Left ventricle myocardium superior (tissue), 1 donor: Measurements from ENCODE around the gene ANXA1. TPM values are rescaled to one million over a fixed set of nuclear protein-coding genes. Genes with fewer than 3 reads are reported as not detected.

Source experiments
- ATAC-seq: fragments of 200-7000 bp; cut with Tn5 transposase; one replicate; pipeline ENCODE4 v1.9.1; 2020; ENCODE audit warnings: mild to moderate bottlenecking, moderate library complexity
- DNase-seq: peaks from one replicate; pipeline ENCODE4 v3.0.0-alpha.2; 2020
- intact Hi-C: fragments of 100-400 bp; cut with micrococcal nuclease; formaldehyde crosslinking; loops from one replicate; pipeline ENCODE4 v1.11.0; 2022
- total RNA-seq: library from RNA; stranded (reverse); fragmentation: NEBNext Ultra II Directional; extraction: Animal tissue kit (Norgen Biotek cat#: 25700); gene quantifications from one replicate; pipeline ENCODE4 v1.2.1, GENCODE V29; 2021
- donor health status: DM: no; HTN: yes; CAD: no; lungs with severe emphysema.

Gene ANXA1
- total RNA-seq, 1 donor from 2014 or later = 52.1 TPM

DNA sequence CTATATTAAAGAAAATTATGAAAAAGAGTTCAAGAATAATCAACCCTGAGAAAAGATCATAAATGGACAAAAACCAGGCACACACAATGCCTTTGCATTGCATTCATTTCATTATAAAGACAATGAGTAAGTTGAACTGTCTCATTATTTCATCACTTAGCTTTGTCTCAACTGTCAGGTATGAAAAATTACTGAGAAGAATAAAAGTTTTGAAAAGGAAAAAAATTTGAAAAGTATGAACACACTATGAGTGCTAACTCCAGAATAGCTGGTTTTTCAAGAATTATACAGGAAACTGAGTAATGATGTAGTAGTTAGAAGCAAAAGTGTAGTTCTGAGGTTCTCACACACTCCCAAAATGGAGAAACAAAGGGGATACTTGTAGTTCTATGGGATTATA is 16.3 kb upstream of the ANXA1 start:
- ATAC-seq (no peak), DNase-seq (no peak)
- intact Hi-C loops = no loop called here

- intact Hi-C loops = no loop called here
- no peak for ATAC-seq
- no peak for DNase-seq
Observed at GRCh38 chr9:73137286-73137899, 14.3 kb upstream of the ANXA1 start.

DNA sequence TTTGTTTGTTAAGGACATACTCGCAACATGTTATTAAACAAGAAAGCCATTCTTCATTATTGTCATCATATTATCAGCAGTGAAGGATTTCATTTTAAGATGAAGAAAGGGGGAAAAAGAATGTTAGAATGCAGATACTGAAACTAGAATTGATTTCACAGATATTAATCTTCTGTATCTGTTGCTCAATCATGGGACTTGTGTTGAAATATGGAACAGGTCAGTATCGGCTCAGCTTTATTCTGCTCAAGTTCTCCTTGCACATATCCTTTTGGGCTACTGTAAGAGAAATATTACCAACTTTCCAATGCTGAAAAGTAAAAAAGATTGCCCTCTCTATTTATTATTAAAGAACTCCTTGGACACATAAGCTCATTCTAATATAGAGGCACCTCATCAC is 13.8 kb upstream of the ANXA1 start:
- intact Hi-C loops = no loop called here
- DNase-seq (no peak), ATAC-seq (no peak)

DNA sequence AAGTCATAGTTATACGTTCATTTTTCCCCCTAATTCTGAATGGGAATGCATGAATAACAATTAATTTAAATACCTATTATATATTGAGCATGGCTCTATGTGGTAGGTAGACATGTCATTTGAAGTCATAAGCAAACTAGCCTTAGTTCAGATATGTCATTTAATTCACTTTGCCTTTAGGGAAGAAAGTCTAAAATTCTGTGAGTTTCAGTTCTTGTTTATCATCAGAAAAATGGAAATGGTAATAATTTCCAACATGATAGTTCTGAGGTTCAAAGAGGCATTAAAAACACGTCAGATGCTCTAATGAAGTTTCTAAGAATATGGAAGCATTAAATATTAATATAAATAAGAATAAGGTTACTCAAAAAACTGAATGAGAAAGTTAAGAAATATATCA is 13.1 kb upstream of the ANXA1 start:
- intact Hi-C loops = no loop called here
- no peak for ATAC-seq
- no peak for DNase-seq

DNA sequence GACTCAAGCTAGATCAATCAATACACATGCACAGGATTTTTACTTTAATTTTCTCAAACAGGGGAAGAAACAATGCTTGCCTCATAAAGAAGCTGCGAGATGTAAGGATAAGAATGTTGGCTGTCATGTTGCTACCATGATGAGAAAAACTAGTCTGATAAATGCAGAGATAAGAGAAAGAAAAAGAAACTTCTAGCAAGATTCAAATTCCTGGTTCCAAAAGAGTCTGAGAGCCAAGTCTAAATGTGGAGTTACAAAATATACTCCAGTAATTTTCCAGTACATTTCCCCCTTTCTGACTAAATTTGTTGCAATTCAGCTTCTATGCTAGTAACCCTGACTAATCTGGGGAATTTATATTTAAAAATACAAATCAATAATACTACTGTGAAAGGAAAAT is 10.4 kb upstream of the ANXA1 start:
- intact Hi-C loops = no loop called here
- no peak for ATAC-seq

DNA sequence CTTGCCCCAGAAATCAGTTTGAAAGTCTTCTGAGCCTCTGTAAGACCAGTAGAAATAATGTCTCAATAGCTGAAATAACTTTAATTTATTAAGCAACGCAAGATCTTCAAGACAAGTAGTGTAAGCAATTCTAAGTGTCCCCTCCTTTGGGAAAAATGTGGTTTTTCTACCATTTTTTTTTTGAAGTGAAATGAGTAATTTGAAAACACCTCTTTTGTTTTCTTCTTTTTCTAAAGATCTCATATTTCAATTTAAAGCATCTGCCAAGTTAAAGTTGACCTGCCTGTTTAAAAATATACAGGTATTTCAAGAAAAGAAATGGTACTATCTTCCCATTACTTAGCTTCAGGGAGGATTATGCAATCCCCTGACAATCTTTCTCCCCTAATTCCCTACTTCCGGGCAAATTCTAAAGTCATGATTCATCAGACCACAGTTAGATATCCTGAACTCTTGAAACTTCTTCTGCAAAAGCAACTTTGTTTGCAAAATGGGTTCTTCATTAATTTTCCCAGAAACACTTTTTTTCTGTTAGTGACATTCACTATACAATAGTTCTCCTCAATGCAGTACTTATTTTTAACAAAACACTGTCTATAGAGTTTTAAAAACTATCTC is 7.8 kb upstream of the ANXA1 start:
- intact Hi-C loops = no loop called here
- ATAC-seq (peak; percentile 89), DNase-seq (no peak)

More for the DNA sequence above, 10.4 kb upstream of the ANXA1 start:
- no peak for DNase-seq

DNA sequence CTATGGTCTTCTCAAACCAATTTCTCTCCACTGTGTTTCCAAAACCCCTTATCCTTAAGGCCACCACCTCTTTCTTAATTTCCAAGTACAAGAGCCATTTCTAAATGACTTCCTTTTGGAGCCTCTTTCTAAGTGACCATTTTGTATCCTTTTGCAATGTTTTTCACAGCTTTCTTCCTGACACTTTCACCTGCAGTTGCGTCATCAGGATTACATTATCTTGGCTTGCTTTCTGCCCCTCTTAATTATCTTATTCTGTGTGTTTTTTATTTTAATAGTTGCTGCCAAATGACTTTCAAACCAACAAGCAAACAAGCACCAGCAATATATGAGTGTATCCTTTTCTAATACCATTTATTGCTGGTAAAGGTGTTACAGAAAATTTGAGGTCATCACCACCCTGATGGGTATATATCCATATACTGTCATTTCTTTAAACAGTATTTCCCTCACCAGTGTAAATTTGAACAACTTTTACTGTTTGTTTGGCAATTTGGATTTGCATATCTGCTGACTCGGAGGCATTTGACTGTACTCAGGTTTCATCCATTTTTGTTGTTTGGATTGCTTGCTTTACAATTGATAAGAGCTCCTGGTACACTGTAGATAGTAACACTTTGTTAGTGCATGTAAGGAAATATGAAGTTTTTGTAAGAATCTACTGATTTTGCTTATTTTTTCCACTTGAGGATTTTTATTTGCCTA is 5.4 kb upstream of the ANXA1 start:
- intact Hi-C loops = no loop called here
- ATAC-seq (no peak), DNase-seq (no peak)

GRCh38 chr9:73148447-73148937 is 3.2 kb upstream of the ANXA1 start:
- intact Hi-C loops = no loop called here
- no peak for ATAC-seq
- DNase-seq = no peak

- peak; percentile 42 for ATAC-seq
- no peak for DNase-seq
- intact Hi-C loops = no loop called here
Observed at GRCh38 chr9:73149371-73150067, 2.1 kb upstream of the ANXA1 start.

- ATAC-seq = peak; percentile 64
- intact Hi-C loops = no loop called here
- DNase-seq = no peak
Observed at GRCh38 chr9:73152543-73152844, 829 bp downstream of the ANXA1 start.

- no peak for DNase-seq
- intact Hi-C loops = no loop called here
- ATAC-seq = peak; percentile 71
Observed at GRCh38 chr9:73152953-73153352, 1.3 kb downstream of the ANXA1 start.

- DNase-seq (no peak), ATAC-seq (peak; percentile 47)
- intact Hi-C loops = no loop called here
Observed at GRCh38 chr9:73153793-73154227, 2.1 kb downstream of the ANXA1 start.

DNA sequence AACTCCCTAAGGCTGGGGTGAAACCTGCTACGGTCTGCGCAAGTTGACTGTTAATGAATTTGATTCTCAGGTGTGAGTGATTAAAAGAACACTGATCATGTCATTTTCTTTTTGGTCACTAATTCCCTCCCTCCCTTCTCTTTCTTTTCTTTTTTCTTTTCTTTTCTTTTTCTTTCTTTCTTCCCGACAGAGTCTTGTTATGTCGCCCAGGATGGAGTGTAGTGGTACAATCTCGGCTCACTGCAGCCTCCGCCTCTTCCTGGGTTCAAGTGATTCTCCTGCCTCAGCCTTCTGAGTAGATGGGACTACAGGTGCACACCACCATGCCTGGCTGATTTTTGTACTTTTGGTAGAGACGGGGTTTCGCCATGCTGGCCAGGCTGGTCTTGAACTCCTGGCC is 2.6 kb downstream of the ANXA1 start:
- DNase-seq (no peak), ATAC-seq (no peak)
- intact Hi-C loops = no loop called here

DNA sequence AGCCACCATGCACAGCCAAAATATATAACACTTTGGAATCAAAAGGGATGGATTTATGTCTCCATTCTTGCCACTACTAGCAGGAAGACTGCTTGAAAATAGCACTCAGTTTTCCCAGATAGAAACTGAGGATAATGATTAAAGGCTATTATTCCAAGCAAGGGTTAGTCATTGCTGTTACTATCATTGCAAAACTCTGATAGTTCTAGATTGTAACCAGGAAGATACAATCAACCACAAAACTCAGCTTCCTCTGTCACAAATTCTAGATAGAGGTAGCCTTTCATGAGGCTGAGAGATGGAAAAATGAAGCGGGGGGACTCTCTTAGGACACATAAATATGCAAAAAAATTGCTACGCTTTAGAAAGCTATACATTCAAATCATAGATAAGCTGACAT is 3.1 kb downstream of the ANXA1 start:
- intact Hi-C loops = no loop called here
- DNase-seq (no peak), ATAC-seq (peak; percentile 14)

DNA sequence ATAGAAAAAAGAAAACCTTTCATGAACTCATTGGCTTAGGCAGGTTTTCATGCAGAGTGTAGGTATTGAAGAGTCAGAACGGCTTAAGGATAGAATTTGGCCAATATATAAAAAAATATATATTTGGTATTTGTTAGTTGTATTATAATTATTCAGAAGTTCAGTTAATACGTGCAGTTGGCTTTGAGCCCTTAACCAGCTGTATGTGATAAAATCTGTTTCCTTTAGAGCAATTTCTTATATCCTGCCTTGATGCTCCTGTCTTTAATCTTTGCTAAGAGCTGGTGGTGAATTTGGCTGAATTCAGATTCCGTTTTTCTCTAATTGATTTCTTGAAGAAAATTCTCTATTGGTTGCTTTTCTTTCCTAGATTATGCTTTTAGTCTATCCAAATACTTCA is 3.7 kb downstream of the ANXA1 start:
- no peak for ATAC-seq
- DNase-seq = no peak
- intact Hi-C loops = no loop called here

GRCh38 chr9:73155968-73156864 is 4.6 kb downstream of the ANXA1 start:
- no peak for DNase-seq
- intact Hi-C loops = no loop called here
- ATAC-seq = no peak

DNA sequence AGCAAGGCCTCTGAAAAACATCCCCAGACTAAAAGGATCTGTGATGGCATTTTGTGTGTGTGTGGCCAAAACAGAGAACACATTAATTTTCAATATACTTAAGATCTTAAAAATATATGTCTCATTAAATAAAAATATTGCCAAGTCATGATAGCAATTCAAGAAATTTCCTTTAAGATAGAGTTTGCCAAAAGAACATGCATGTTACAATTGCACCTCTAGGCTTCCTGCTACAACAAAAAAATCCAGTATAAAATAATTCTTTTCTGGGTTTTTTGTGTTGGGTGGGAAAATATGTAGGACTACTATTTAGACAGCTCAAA is 5.2 kb downstream of the ANXA1 start:
- intact Hi-C loops = no loop called here
- DNase-seq = no peak

GRCh38 chr9:73157811-73158210 is 6.1 kb downstream of the ANXA1 start:
- ATAC-seq = no peak

More for the DNA sequence above, 5.2 kb downstream of the ANXA1 start:
- ATAC-seq = no peak

GRCh38 chr9:73158723-73159122 is 7.1 kb downstream of the ANXA1 start:
- intact Hi-C loops = no loop called here
- DNase-seq (no peak), ATAC-seq (no peak)

More at GRCh38 chr9:73157811-73158210, 6.1 kb downstream of the ANXA1 start:
- intact Hi-C loops = no loop called here
- no peak for DNase-seq
